ENCODE results near the gene LOXL3.

LOXL3 gene

DNA sequence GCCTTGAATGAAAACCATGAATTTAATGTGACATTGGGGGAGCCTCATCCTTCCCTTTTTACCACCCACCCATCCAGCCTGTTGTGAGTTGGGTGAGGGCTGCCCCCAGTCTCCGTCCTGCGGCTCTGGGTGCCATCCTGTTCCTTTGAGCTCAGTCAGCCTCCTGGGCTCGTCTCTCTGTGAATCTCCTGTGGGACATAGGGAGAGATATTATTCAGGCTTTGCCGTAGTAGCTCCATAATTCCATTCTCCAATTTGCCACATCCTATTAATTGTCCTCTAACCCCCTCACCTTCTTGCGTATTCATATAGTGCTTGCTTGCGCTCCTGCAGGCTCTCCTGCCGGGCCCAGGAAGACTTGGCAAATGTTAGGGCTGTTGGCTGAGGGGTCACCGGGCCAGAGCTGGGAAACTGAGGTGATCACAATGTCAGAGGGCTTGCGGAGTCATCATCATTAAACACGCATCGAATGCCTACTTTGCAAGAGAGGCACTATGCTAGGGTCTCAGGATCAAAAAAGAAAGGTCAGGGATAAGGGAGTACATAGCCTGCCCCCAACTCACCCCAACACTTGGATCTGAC lies 27.0 kb downstream of the LOXL3 start:
- no peak for DNase-seq

- DNase-seq: peak; percentile 9
These were observed 27.8 kb downstream of the LOXL3 start, which contains the start of gene DQX1 for GRCh38 chr2:74525717-74526648. Gene DQX1, minus strand, starts transcription at chr2:74526231. Its CDS starts 502 bp downstream, at chr2:74525729.

GRCh38 chr2:74524955-74525716 lies 28.6 kb downstream of the LOXL3 start:
- no peak for DNase-seq

DNA sequence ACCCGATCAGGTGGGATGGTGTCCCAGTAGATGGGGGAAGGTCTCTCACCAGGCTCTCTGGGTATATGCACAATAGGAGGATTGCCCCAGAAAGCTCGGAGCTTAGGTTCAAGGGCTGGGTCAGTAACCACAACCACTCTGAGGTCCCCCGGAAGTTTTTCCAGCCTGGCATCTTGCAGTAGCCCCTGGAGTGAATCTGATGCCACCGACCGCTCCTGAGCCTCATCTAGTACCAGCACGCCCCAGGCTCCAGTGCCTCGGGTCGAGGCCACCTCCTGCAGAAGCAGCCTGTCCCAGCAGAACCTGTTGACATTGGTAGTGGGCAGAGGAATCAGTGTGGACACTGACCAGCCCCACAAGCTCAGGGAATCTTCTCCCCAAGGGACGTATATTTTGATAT lies 29.7 kb downstream of the LOXL3 start:
- no peak for DNase-seq

DNA sequence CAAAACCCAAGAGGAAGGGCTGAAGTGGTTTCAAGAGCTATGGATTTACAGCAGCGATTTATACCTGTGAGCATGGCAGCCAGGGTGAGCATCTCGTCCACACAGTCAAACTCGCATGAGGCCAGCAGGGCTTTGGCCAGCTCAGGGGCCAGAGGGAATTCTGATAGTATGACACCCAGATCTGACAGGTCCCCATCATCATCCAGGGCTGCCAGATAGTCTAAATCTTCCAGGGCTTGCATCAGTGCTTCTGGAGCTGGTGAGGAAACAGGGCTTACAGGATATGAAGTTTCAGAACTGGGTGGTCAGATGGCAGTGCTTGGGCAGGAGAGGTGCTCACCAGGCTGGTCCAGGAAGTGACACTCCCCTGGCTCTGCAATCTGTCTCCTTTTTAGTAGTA lies 31.2 kb downstream of the LOXL3 start:
- no peak for DNase-seq

- no peak for DNase-seq
These were observed 37.1 kb downstream of the LOXL3 start for GRCh38 chr2:74516650-74517049.

DNA sequence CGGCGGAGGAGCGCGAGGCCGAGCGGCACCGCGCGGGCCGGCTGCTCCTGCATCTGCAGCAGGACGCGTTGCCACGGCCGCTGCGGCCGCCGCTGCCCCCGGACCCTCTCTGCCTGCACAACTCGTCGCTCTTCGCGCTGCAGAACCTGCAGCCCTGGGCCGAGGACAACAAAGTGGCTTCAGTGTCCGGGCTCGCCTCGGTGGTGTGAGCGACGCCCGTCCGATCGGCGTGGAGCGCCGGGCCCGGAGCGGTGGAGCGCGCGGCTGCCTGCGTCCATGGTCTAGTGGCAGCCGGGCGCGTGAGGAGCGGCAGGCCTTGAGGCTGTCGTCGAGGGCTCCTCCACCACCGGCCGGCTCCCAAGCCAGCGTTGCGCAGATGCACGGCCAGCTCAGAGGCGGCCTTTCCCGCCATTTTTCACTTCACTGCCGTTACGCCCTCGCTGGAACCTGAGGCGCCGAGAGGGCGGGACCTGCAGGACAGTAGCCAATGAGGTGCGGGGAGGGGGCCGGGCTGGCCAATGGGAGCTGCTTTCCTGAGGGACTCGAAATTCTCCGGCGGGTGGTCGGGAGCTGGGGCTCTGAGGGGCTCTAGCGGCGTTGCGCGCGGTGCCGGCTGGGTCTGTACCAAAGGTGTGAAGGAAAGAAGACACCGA lies 37.6 kb downstream of the LOXL3 start:
- no peak for DNase-seq

- DNase-seq: no peak
These were observed 38.3 kb downstream of the LOXL3 start for GRCh38 chr2:74515271-74515980.

GRCh38 chr2:74514368-74515270 lies 39.1 kb downstream of the LOXL3 start, which contains the start of gene TLX2:
Gene TLX2, plus strand, starts transcription at chr2:74514450. Its CDS starts 357 bp downstream, at chr2:74514807.
- DNase-seq: no peak

- DNase-seq: peak; percentile 16
These were observed 40.0 kb downstream of the LOXL3 start for GRCh38 chr2:74513605-74514367.

GRCh38 chr2:74512744-74513604 lies 40.8 kb downstream of the LOXL3 start:
- DNase-seq: no peak

GRCh38 chr2:74511104-74511989 lies 42.4 kb downstream of the LOXL3 start:
- no peak for DNase-seq

DNA sequence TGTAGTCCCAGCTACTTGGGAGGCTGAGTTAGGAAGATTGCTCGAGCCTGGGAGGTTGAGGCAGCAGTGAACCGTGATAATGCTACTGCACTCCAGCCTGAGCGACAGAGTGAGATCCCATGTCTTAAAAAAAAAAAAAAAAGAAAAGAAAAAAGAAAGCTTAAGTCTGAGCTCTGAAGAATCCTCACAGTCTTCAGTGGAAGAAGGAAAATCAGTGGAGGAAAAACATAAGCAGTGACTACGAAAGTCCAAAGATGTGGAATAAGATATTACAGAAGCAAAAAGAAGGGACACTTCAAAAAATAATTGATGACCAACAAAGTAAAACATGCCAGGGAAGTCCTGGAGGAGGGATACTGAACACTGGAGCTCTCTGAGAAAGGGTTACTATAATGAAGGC lies 43.5 kb downstream of the LOXL3 start:
- DNase-seq: no peak

DNA sequence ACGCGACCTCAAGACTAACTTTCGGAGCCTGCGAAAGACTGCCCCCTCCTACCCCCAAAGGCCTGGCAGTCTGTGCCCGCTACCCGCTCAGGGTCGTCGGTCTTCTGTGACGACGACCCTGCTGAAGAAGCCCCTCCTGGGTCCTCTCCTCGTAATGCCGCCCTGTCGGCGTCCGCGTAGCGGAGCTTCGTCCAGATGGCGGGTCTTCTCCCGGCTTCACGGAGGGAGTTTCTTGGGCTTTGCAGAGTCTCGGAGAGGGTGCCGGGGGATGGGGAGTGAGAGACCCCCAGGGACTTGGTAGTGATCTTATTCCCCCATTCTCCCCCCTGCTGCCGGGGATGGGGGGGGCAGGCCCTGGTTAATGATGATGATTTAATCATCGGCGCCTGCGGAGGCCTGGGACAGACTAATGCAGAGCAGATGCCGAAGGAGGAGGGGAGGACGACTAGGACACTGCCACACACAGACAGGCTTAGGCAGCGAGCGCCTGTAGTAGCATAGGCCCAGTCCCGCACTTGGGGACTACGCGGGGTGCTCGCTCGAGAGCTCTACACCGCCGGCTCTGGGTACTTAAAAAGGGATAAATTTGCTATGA lies 45.7 kb downstream of the LOXL3 start:
- peak; percentile 51 for DNase-seq

GRCh38 chr2:74507145-74507925 lies 46.4 kb downstream of the LOXL3 start, which contains the start of gene PCGF1:
Gene PCGF1, minus strand, starts transcription at chr2:74507695. Its CDS starts 27 bp downstream, at chr2:74507668.
- peak; percentile 95 for DNase-seq

DNA sequence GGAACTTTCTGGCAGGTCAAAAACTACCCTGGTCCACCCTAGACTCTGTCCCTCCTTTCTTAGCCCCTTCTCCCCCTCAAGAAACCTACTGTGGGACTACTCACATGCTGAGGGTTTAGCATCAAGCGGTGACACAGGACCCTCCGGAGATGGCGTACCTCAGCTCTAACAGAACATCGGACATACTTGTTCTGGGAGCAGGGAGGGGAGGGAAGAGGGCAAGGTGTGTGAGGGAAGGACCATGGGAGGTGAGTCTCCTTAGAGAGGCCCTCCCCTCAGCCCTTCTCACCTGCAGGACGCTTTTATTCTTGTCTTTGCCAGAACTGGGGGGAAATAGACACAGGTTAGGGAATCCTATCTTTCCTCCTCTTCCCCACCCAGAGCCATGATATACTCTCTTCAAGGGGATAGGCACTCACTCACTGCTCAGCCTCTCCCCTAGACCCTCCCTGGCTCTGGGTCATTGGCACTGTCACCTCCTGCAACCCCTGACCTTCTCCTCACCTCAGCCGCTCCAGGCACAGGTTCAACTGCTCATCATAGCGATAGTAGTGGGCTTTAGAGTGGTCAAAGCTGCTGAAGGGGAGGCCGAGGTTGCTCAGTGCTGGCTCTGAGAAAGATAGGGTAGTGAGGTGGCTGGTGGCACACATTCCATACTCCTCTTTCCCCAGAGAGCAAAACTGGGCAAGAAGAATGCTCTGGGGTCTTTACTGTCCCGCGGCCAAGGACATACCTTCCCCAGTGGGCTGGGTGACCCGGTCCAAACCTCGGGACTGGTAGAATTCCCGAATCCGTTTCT lies 48.1 kb downstream of the LOXL3 start:
- DNase-seq: no peak
